Body of pancreas (tissue), 4 donors: ENCODE data around the gene NOXO1.

ENCODE experiments used
- POLR2A ChIP-seq, 3 donors: fragments of 450-650 bp; IDR thresholded peaks; one replicate each; pipeline ENCODE4 v1.6.1; 2016; ENCODE audit warnings: antibody characterized with exemption in 3 of 3, mild to moderate bottlenecking in 2 of 3
- TF ChIP-seq, protein P1 (sequence below), 7 experiments: fragments of 450-650 bp in 4 of 7; fragments of 200-600 bp in 3 of 7; sonication (generic) in 3 of 7; IDR thresholded peaks; one replicate each; pipeline ENCODE4 v1.5.1; 2016 to 2019; ENCODE audit warnings: antibody characterized with exemption in 7 of 7

- TF ChIP-seq POLR2A (IDR thresholded peaks at IDR 0.05), result no peak
- TF ChIP-seq, protein P1, sequence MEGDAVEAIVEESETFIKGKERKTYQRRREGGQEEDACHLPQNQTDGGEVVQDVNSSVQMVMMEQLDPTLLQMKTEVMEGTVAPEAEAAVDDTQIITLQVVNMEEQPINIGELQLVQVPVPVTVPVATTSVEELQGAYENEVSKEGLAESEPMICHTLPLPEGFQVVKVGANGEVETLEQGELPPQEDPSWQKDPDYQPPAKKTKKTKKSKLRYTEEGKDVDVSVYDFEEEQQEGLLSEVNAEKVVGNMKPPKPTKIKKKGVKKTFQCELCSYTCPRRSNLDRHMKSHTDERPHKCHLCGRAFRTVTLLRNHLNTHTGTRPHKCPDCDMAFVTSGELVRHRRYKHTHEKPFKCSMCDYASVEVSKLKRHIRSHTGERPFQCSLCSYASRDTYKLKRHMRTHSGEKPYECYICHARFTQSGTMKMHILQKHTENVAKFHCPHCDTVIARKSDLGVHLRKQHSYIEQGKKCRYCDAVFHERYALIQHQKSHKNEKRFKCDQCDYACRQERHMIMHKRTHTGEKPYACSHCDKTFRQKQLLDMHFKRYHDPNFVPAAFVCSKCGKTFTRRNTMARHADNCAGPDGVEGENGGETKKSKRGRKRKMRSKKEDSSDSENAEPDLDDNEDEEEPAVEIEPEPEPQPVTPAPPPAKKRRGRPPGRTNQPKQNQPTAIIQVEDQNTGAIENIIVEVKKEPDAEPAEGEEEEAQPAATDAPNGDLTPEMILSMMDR (IDR thresholded peaks at IDR 0.05), result no peak
Observed at GRCh38 chr16:2025251-2025650, 44.0 kb upstream of the NOXO1 start.
